GM21390 (cell line): ENCODE results near the gene ASCL1.

ENCODE experiments used
- ATAC-seq: cut with Tn5 transposase; IDR thresholded peaks from one replicate; pipeline ENCODE4 v1.9.1; 2021; ENCODE audit not compliant: unreplicated experiment

Gene ASCL1

DNA sequence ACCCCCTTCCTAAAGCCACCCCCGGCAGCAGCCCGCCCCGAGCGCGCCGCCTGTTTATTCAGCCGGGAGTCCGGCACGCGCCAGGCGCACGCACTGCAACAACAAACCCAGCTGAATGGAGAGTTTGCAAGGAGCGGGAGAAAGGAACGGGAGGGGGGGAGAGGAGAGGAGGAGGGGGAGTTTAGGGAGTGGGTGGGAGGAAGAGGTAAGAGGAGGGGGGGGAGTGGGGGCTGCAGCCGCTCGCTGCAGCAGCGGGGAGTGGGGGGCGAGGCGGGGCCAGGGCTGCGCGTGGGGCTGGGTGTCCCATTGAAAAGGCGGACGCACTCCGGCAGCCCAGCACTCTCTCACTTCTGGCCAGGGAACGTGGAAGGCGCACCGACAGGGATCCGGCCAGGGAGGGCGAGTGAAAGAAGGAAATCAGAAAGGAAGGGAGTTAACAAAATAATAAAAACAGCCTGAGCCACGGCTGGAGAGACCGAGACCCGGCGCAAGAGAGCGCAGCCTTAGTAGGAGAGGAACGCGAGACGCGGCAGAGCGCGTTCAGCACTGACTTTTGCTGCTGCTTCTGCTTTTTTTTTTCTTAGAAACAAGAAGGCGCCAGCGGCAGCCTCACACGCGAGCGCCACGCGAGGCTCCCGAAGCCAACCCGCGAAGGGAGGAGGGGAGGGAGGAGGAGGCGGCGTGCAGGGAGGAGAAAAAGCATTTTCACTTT is at the start of gene ASCL1:
Gene ASCL1, plus strand, starts transcription at position 336 of the 712 bp plus-strand sequence. CDS start 571 bp downstream, outside the sequence.
- peak; percentile 40 for ATAC-seq

DNA sequence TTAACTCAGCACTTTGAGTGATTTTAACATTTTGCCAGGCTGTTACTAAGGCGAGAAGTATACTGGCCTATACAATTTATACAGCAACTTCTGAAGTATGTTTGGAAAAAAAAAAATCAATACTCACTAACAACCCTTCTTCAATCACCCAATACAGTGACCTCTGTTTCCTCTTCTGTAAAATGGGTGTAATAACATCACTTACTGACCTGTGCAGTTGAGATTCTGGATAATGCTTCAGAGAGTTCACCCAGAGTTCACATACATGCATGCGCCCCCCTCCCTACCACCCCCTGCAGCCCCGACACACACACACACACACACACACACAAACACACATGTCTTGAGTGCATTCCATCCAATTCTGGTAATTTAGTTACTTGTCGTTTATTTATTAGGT is 49.6 kb upstream of the ASCL1 start:
- no peak for ATAC-seq

- no peak for ATAC-seq
Measured at GRCh38 chr12:102910137-102910536, 47.3 kb upstream of the ASCL1 start.

DNA sequence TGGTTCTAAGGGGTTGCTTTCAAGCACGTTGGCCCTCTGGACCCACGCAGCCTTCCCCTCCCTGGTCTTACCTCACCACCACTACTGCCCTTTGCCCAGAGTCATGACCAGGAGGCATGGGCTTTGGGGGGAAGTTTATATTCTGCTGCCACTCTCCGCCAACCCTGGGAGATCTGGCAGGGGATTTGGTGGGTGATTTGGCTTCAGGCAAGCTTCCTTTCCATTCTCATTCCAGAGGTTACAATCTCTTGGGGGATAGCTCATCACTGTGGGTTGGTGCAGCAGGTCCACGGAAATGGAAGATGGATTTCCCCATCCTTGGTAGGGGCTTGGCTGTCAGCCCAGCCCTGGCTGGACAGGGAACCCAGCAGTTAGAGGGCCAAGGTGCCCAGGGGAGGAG is 46.7 kb upstream of the ASCL1 start:
- no peak for ATAC-seq

DNA sequence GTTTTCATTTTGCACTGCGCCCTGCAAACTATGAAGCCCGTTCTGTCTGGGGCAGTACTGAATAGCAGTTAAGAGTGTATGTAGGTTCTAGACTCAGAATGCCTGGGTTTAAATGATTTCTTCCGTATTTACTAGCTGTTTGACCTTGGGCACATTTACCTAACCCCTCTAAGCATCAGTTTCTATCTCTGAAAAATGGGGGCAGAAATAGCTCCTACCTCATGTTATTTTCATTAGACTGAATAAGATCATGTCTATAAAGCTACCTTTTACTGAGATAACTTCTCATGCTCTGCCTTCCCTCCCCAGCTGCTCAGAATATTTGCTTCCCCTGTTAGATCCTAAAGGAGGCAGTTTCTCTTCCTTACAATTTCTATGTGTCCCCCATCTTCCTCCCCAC is 46.2 kb upstream of the ASCL1 start:
- ATAC-seq: no peak

- ATAC-seq: no peak
Measured at GRCh38 chr12:102912258-102912657, 45.2 kb upstream of the ASCL1 start.

- ATAC-seq: no peak
Measured at GRCh38 chr12:102913453-102914226, 43.8 kb upstream of the ASCL1 start.

DNA sequence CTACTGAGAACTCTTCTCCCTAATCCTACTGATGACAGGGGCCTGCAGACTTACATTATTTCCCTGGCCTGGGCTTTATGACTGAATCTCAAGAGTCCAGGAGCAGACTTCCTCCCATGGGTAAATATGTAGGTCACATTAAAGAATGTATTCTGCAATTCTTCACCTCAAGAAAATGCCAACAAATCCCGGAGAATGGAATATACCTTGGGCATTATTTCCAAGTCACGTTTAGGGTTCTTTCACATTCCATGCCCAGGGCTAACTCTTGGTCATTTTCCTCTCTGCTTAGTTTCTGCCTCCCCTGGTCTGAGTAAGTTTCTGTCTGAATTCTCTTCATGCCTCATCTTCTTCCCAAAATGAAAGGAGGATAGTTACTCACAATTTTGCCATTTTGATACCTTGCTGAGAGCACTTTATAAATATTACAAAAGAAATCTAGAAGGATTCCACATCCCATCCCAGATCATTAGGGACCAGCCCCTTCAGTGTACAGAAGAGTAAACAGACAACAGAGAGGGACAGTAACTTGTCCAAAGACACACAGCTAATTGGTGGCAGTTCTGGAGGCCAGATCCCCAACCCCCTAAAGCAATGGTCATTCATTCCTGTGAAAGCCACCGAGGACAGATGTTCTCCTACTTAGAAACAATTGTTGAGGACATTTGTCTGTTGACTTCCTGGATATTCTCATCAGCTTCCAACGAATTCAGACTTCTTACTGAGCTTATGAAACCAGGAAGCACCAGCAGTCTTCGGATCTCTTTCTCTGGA is 41.0 kb upstream of the ASCL1 start:
- ATAC-seq: no peak

DNA sequence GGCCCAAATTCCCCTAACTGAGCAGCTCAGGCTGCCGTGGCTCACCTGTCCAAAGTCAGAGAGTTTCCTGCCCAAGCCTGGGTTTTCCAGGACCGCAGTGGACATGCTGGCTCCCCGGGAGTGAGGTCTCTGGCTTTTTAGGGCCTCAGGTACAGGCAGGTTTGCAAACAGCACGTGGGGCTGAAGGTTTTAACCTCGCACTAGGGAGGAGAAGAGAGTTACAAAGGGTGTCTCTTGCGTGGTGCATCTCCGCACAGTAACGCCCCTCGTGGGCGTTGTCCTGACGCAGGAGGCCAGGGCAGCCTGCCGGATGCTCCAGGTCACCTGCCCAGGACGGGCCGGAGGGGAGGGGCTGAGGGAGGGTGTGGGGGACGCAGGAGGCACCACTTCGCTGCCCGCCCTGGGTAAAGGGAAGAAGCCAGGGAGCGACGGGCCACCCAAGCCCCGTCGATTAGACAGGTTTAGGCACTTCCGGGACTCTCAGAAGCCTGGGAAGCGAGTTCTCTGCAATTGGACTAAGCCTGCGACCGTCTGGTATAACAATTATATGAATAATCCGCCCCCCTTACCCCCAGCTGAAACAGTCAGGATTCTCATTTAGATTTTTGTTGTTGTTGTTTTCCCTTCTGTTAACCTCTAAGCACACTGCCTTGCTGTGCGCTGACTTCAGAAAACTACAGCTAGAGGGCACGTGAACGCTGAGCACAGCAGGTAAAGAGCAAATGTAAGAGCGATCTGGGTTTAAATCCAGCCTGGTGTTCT is 40.3 kb upstream of the ASCL1 start, which contains the start of gene PAH:
Gene PAH, minus strand, starts transcription at position 219 of the 762 bp plus-strand sequence. Its CDS starts 114 bp downstream, at position 105.
- ATAC-seq: no peak

GRCh38 chr12:102918840-102919239 is 38.6 kb upstream of the ASCL1 start:
- ATAC-seq: no peak

DNA sequence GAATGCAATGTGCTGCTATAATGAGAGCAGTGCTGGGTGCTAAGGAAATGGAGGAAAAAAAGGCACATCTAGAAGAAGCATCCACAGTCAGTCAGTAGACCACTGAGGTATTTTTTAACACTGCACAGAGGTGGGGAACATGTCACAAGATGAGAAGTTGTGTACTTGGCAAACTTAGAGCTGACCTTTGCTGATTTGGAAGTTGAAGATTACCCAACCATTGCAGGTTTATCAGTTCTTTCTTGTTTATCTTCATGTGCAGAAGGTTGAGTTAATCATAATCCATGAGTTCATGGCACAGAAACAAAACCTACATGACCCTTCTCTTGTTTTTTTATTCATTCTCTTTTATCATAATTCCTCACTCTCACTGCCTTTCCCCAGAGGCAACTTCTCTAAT is 37.2 kb upstream of the ASCL1 start:
- no peak for ATAC-seq

- no peak for ATAC-seq
Measured at GRCh38 chr12:102921240-102921639, 36.2 kb upstream of the ASCL1 start.

DNA sequence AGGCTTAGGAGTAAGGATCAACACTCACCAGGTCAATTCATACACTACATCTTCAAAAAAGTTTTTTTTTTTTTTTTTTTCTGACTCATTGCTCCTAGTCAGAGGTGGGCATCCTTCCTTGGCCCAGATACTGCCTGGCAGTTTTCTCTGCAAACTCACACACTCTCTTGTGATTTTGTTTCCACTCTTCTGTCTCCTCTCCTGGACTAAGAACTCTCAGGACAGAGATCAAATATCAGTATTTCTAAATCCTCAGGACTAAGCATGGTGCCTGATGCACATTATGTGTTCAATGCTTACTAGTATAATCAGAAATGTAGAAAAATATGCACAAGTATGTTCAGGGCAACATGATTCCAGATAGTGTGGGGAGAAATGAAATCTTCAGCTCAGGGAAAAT is 30.3 kb upstream of the ASCL1 start:
- no peak for ATAC-seq

GRCh38 chr12:102933168-102933567 is 24.3 kb upstream of the ASCL1 start:
- ATAC-seq: no peak

DNA sequence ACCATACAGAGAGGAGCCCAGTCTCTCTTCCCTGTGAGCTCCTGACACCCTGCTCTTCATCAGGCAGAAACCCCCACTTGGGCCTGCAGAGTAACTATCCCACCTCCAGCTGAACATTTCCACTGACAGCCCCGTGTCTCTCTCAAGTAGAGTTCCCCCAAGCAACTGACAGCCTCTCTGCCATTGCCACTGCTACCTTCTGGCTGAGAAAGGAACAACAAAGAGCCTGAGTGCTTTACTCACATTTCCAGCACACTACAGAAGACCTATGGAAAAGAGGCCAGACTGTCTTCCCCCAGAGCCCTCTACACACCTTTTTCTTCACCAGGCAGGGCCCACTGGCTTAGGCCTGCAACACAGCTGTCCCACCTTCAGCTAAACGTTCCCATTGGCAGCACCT is 18.4 kb upstream of the ASCL1 start:
- ATAC-seq: no peak

- ATAC-seq: no peak
Measured at GRCh38 chr12:102939670-102940222, 17.7 kb upstream of the ASCL1 start.

DNA sequence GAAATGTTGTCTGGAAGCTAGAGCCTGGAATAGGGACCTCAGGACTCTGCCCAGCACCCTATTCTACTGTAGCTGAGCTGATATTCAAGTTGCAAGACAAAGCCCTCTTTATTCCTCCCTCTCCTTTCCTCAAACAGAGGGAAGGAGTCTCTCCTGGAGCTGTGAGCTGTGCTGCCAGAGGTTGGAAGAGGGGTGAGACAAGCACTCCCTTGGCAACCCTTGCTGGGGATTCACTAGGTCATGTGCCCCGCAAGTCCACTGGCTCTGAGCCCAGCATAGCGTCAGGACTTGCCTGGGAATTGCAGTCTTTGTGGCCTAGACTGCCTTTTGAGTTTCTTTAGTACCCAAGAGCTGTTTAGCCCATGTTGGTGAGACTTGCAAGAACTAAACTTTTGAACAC is 11.4 kb upstream of the ASCL1 start:
- ATAC-seq: no peak

DNA sequence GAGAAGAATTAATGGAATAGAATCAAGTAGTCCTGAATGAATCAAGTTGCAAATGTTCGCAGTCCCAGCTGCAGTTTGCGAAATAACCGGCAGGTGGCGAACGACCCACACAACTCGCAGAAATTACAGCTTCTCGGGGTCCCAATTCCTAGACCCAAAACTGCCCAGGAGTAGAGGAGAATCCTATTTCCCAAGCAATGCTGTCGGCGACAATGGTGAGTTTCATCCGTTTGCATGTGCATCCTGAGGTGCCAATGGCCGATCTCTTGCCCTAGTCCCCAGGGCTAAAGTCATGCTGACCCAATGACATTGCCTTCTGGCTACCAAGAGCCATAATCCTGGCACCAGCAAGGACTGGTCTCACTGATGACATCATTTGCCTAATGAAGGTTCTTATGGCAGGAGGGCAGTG is 8.5 kb upstream of the ASCL1 start:
- no peak for ATAC-seq

- ATAC-seq: no peak
Measured at GRCh38 chr12:102950107-102950949, 7.1 kb upstream of the ASCL1 start.
